Epithelial cell of proximal tubule (primary cell): ENCODE data around the gene ALOXE3. TPM values are rescaled to one million over a fixed set of nuclear protein-coding genes. Genes with fewer than 3 reads are reported as not detected.

ENCODE experiments used
- DNase-seq: peaks from one replicate; pipeline ENCODE4 v3.0.0-alpha.2; 2011; ENCODE audit warnings: low read depth
- H3K4me3 ChIP-seq: 2 replicates; pipeline ENCODE4 v1.5.1; 2011; ENCODE audit warnings: low read depth, mild to moderate bottlenecking, low read length
- CTCF ChIP-seq: conservative IDR thresholded peaks from 2 replicates; pipeline ENCODE4 v1.5.1; 2012; ENCODE audit warnings: low read depth, mild to moderate bottlenecking, low read length
- total RNA-seq: library from RNA; depleted of rRNA; stranded (reverse); fragments of >200 nt; gene quantifications from 2 replicates; pipeline ENCODE4 v1.2.3, GENCODE V29; 2015

Gene ALOXE3
- total RNA-seq, 1 donor from 2014 or later = not detected

DNA sequence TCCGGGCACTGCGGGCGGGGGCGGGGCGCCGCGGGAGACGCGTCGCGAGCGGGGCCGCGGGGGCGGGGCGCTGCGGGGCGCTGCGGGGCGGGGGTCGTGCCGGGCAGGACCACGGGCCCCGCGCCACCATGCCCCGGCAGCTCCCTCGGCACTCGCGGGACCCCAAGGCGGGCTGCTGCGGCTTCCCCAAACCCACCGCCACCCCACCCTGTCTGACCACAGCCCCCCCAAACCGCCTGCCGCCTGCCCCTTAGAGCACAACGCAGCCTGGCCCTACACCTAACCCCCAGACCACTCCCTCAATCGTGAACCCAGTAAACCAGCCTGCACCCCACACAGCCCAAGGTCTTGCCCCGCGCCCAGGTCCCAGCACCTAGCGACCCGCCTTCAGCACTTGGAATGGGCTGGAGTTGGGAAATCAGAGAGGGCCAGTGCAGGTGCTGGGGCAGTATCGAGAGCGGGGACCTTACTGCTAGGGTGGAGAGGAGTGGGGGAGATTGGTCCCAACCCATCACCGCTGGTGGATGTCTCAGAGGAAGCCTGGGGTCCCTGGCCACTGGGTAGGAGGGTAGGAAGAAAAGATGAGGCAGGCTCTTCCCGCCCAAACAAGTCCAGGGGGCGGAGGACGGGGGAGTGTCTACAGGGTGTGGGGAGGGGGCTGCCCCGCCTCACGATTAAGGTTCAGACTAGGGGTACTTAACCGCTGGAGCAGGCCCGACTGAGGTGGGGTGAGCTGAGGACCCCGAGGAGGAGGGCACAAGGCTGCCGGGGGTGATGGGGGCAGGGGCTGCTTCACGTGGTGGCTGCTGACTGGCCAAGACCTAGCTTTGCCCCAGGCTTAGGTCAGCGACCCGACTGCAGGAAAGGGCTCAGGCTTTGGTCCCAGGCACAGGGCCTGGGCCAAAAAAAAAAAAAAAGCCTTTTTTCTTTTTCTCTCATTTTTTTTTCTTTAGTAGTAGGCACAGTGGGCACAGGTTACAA lies 45.0 kb upstream of the ALOXE3 start:
- peak overlapping the region; percentile 96 for H3K4me3 ChIP-seq
- TF ChIP-seq CTCF = no peak
- no peak for DNase-seq

GRCh38 chr17:8162233-8162996 lies 44.1 kb upstream of the ALOXE3 start, which contains the start of gene VAMP2:
Gene VAMP2, minus strand, starts transcription at chr17:8162948. Its CDS starts 69 bp downstream, at chr17:8162879.
- peak within 1 kb of the TSS; percentile 96 for H3K4me3 ChIP-seq
- TF ChIP-seq CTCF = no peak
- DNase-seq = no peak

GRCh38 chr17:8161289-8162232 lies 43.2 kb upstream of the ALOXE3 start:
- DNase-seq = no peak
- TF ChIP-seq CTCF = no peak
- H3K4me3 ChIP-seq = peak overlapping the region; percentile 96

DNA sequence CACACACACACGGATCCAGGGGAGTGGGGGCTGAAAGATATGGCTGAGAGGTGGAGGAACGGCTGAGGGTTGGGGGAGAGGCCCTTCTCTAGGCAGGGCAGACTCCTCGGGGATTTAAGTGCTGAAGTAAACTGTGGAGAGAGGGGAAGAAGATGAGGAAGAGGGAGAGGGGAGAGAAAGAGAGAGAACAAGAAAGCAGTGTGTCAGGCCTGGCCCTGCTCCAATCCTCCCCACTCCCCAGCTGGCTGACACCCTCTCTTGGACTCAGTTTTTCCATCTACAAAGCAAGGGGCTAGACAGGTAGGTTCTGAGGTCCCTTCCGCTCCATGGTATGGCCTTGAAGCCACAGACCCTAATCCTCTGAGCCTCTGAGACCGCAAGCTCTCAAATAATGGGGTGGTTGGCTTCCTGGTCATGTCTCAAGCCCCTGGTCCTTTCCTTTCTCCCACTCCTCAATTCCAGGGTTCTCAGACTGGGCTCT lies 42.5 kb upstream of the ALOXE3 start:
- DNase-seq = no peak
- TF ChIP-seq CTCF = no peak
- H3K4me3 ChIP-seq = peak overlapping the region; percentile 96

DNA sequence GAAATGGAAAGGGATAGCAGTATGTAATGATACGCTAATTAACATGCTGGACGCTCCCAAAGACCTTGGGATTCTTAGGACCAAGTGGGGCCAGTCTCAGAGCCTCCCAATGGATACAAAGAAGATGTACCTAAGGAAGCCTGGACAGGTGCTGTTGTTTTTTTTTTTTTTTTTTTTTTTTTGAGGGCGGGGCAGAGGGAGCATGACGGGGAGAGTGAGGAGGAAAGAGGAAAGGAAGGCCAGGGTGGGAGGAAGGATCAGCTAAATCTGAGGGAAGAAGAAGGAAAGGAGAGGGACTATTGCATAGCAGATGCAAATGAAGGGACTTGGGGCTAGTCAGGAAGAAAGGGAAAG lies 41.9 kb upstream of the ALOXE3 start:
- no peak for TF ChIP-seq CTCF
- H3K4me3 ChIP-seq = no peak overlapping the region
- no peak for DNase-seq

DNA sequence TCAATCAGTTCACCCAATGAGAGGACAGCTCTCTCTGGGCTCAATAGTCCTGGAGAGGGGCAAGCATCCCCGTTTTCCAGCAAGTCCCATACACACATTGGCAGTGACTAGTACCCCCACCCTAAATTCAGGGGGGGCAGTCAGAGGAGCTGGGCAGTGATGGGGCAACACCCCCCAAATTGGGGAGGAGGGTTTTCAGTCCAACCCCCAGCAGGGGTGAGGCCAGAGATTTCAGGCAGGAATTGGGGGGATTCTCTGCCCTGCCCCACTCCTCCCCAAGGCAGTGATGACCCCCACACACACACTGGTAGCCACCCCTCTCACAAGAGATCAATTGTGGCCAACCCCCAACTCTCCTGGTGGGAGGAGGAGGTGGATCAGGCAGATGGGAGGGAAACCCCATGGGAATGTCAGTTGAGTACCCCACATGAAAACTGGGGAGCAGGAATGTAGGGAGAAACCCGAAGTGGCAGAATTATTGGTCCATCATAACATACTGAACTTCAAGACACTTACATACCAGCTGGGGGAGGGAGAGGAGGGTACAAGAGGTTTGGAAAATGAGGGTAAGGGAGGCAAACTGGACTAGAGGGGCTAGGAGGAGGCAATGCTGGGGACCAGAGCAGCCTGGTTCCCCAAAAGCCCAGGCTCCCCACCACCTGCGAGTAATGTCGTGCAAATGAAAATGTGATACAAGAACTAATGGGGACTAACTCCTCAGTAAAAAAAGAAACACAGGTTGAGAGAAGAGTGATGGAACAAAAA lies 41.3 kb upstream of the ALOXE3 start:
- no peak overlapping the region for H3K4me3 ChIP-seq
- no peak for TF ChIP-seq CTCF
- no peak for DNase-seq
